Fibroblast of lung (primary cell): ENCODE measurements around the gene CTSA.

Experiments used
- CTCF ChIP-seq, 2 donors: IDR thresholded peaks in 1 of 2; conservative IDR thresholded peaks in 1 of 2; 1 replicate in 1 of 2; 2 replicates in 1 of 2; pipeline ENCODE4 v1.5.1; 2011 to 2012; ENCODE audit warnings: low read length in 2 of 2, control low read depth in 1 of 2, inconsistent platforms in 1 of 2, low read depth in 1 of 2, mild to moderate bottlenecking in 1 of 2
- EZH2 ChIP-seq: IDR thresholded peaks from 2 replicates; pipeline ENCODE4 v1.5.1; 2012; ENCODE audit warnings: low read length, control low read depth, mild to moderate bottlenecking; ENCODE audit errors: missing control alignments

- TF ChIP-seq CTCF (conservative IDR thresholded peaks at IDR 0.05 in 1 of 2, IDR thresholded peaks at IDR 0.05 in 1 of 2; ENCODE audit: low read depth in 1 of 2, low read length in 2 of 2) (no peak), EZH2 (no peak)
These were observed 46.6 kb downstream of the CTSA start for GRCh38 chr20:45937765-45938164.
